GM06990 (cell line): ENCODE data around the gene DTX1.

Experiments
- DNase-seq: peaks from one replicate; pipeline ENCODE4 v3.0.0-alpha.2; 2011; ENCODE audit not compliant: insufficient read length; ENCODE audit errors: extremely low read depth
- H3K27me3 ChIP-seq: replicated peaks from 2 replicates; pipeline ENCODE4 v1.6.0; 2011; ENCODE audit warnings: low read length; ENCODE audit not compliant: control insufficient read depth, insufficient read depth
- H3K36me3 ChIP-seq: 2 replicates; pipeline ENCODE4 v1.5.1; 2011; ENCODE audit warnings: low read length; ENCODE audit not compliant: control insufficient read depth, insufficient read depth
- H3K4me3 ChIP-seq: replicated peaks from 2 replicates; pipeline ENCODE4 v1.5.1; 2011; ENCODE audit warnings: low read depth, mild to moderate bottlenecking, control low read depth, low read length
- TF ChIP-seq, protein P1 (sequence below): IDR thresholded peaks from 2 replicates; pipeline ENCODE4 v1.5.1; 2011; ENCODE audit warnings: low read length, control low read depth, mild to moderate bottlenecking, inconsistent platforms; ENCODE audit not compliant: insufficient read depth, poor library complexity, severe bottlenecking

DTX1 gene

DNA sequence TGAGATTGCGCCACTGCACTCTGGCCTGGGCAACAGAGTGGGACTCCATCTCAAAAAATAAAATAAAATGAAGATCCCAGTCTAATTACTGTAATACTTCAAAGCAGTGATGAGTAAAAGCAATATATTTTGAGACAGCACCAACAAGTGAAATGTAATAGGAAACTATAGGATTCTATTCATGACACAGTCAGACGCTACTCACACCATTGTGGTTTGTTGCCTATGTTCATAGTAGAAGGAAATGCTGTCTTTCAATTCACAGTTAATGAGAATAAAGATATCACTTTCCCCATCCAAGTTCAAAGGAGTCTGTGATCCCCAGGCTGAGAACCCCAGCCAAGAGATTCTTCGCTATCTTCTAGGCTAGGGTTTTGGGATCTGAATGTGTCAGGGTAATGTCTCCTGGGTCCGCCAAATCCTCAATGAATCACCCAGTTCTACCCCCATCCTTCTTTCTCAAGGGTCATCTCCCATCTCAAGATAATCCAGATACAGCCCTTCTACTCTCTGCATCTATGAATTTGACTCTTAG is 16.6 kb upstream of the DTX1 start:
- TF ChIP-seq, protein P1, sequence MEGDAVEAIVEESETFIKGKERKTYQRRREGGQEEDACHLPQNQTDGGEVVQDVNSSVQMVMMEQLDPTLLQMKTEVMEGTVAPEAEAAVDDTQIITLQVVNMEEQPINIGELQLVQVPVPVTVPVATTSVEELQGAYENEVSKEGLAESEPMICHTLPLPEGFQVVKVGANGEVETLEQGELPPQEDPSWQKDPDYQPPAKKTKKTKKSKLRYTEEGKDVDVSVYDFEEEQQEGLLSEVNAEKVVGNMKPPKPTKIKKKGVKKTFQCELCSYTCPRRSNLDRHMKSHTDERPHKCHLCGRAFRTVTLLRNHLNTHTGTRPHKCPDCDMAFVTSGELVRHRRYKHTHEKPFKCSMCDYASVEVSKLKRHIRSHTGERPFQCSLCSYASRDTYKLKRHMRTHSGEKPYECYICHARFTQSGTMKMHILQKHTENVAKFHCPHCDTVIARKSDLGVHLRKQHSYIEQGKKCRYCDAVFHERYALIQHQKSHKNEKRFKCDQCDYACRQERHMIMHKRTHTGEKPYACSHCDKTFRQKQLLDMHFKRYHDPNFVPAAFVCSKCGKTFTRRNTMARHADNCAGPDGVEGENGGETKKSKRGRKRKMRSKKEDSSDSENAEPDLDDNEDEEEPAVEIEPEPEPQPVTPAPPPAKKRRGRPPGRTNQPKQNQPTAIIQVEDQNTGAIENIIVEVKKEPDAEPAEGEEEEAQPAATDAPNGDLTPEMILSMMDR = no peak
- H3K27me3 ChIP-seq = peaks cover 4% of the 10 kb centered on the region; the same call in 1 of the 2 replicates
- no peaks in the 10 kb centered on the region for H3K36me3 ChIP-seq
- DNase-seq = no peak
- no peak overlapping the region for H3K4me3 ChIP-seq

DNA sequence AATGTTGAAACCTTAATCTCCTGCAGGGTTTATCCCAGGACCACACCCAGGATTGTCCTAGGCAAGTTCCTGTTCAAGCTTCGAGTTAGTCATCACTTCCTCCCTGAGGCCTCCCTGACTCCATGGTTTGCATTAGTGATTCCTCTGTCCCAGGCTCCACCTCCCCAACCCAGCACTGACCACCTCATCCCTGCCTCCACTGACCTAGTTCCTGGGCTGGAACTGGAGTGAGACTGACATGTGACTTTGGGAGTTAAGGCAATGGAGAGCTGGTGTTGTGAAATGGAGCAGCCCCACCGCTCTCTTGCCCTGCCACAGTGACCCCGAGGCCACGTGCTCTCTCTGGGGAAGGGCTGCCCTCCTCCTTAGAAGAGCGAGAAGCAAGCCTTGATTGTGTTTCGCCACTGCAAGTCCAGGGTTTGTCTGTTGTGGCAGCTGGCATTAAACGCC is 15.8 kb upstream of the DTX1 start:
- Histone ChIP-seq H3K4me3 (no peak overlapping the region), H3K36me3 (no peaks in the 10 kb centered on the region), H3K27me3 (peaks cover 4% of the 10 kb centered on the region; the same call in 1 of the 2 replicates)
- TF ChIP-seq, protein P1 = no peak
- DNase-seq = no peak

DNA sequence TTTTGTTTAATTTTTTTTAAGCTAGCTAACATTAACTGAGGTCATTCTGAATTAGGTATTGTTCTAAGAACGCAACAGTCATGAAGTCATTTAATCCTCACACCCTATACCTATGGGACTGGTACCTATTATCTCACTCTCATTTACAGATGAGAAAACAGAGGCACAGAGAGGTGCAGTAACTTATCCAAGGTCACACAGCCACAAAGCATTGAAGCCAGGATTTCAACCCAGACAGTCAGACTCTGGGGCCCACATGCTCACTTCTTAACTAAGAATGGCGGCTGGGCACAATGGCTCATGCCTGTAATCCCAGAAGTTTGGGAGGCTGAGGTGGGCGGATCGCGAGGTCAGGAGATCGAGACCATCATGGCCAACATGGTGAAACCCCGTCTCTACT is 15.0 kb upstream of the DTX1 start:
- Histone ChIP-seq H3K4me3 (no peak overlapping the region), H3K27me3 (peaks cover 4% of the 10 kb centered on the region; the same call in 1 of the 2 replicates), H3K36me3 (no peaks in the 10 kb centered on the region)
- DNase-seq = no peak
- TF ChIP-seq, protein P1 = no peak

DNA sequence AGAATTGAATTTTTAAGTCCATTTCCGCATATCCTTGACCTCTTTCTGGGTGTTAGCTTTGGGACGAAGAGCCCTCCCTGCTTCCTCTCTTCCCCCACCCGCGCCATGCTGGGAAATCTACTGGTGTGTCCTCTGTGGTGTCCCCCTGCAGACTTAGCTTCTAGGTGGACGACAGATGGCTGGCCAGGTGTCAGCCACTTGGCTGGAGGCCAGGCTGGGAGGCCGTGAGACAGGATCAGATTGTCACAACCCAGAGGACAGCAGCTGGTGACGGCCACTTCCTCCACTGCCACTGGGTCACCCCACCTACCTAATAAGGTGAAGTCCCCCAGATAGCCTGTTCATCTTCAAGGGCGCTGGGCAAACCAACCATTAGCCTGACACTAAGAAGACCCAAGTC is 13.3 kb upstream of the DTX1 start:
- Histone ChIP-seq H3K36me3 (no peaks in the 10 kb centered on the region), H3K27me3 (peaks cover 4% of the 10 kb centered on the region; the same call in 1 of the 2 replicates), H3K4me3 (no peak overlapping the region)
- DNase-seq = no peak
- TF ChIP-seq, protein P1 = no peak

DNA sequence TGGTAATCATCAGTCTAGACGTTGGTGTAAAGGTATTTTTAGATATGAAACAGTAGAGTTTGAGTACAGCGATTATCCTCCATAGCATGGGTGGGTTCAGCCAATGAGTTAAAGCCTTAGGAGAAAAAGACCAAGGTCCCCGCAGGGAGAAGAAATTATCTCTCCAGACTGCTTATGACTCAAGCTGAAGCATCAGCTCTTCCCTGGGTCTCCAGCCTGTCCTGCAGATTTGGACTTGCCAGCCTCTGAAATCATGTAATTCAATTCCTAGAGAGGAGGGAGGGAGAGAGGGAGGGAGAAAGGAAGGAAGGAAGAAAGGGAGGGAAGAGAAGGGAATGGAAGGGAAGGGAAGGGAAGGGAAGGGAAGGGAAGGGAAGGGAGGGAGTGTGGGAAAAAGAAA is 12.0 kb upstream of the DTX1 start:
- DNase-seq = no peak
- H3K27me3 ChIP-seq = peaks cover 2% of the 10 kb centered on the region; the same call in 1 of the 2 replicates
- TF ChIP-seq, protein P1 = no peak

DNA sequence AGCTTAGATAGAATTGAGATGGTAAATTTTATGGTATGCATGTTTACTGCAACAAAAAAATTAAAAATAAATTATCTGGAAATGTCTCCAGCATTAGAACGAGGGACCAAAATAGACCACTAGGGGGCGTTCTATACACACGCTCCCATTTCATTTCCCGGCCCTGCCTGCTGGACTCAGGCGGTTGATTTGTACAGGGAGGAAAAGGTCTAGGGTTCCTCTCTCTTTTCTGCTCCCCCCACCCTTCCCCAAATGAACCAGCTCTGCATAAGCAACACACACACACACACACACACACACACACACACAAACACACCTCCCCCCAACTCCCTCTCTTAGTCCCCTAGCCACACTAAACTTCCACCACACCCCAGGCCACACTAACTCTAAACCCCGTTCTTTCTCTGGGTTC is 7.8 kb upstream of the DTX1 start:
- DNase-seq = no peak
- Histone ChIP-seq H3K27me3 (no peaks in the 10 kb centered on the region; the same call in 1 of the 2 replicates), H3K36me3 (no peaks in the 10 kb centered on the region), H3K4me3 (no peak overlapping the region)
- TF ChIP-seq, protein P1 = peak; percentile 75

More for the DNA sequence above, 12.0 kb upstream of the DTX1 start:
- no peaks in the 10 kb centered on the region for H3K36me3 ChIP-seq
- H3K4me3 ChIP-seq = no peak overlapping the region
